Measurements from ENCODE around the gene IPO11.

DNA sequence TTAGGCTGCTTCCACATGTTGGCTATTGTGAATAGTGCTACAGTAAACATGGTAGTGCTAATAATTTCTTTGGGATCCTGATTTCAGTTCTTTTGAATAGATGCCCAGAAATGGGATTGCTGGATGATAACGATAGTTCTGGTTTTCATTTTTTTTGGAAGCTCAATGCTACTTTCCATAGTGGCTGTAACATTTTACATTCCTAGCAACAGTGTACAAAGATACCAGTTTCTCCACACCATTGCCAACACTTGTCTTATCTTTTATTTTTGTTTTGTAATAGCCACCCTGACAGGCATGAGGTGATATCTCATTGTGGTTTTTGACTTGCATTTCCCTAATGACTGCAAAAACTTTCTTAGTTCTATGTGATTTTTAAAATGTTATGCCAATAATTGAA is 97.2 kb downstream of the IPO11 start:
- TF ChIP-seq, protein P1, sequence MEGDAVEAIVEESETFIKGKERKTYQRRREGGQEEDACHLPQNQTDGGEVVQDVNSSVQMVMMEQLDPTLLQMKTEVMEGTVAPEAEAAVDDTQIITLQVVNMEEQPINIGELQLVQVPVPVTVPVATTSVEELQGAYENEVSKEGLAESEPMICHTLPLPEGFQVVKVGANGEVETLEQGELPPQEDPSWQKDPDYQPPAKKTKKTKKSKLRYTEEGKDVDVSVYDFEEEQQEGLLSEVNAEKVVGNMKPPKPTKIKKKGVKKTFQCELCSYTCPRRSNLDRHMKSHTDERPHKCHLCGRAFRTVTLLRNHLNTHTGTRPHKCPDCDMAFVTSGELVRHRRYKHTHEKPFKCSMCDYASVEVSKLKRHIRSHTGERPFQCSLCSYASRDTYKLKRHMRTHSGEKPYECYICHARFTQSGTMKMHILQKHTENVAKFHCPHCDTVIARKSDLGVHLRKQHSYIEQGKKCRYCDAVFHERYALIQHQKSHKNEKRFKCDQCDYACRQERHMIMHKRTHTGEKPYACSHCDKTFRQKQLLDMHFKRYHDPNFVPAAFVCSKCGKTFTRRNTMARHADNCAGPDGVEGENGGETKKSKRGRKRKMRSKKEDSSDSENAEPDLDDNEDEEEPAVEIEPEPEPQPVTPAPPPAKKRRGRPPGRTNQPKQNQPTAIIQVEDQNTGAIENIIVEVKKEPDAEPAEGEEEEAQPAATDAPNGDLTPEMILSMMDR (conservative IDR thresholded peaks at IDR 0.05; ENCODE audit: low read depth, low read length) = no peak
- TF ChIP-seq BHLHE40 (IDR thresholded peaks at IDR 0.05; ENCODE audit: low read depth, low read length) (no peak), RFX5 (IDR thresholded peaks at IDR 0.05; ENCODE audit: low read depth, low read length) (no peak), MAZ (IDR thresholded peaks at IDR 0.05; ENCODE audit: borderline replicate concordance, low read depth, low read length) (no peak), SMC3 (IDR thresholded peaks at IDR 0.05; ENCODE audit: low read depth, low read length) (no peak), POLR2A (IDR thresholded peaks at IDR 0.05; ENCODE audit: low read depth, low read length) (no peak), NFE2L2 (IDR thresholded peaks at IDR 0.05; ENCODE audit: low read depth, low read length) (no peak), CEBPB (IDR thresholded peaks at IDR 0.05; ENCODE audit: low read depth, low read length) (no peak), MAFK (IDR thresholded peaks at IDR 0.05; ENCODE audit: low read depth, low read length) (no peak)
- TF ChIP-seq, protein P2, sequence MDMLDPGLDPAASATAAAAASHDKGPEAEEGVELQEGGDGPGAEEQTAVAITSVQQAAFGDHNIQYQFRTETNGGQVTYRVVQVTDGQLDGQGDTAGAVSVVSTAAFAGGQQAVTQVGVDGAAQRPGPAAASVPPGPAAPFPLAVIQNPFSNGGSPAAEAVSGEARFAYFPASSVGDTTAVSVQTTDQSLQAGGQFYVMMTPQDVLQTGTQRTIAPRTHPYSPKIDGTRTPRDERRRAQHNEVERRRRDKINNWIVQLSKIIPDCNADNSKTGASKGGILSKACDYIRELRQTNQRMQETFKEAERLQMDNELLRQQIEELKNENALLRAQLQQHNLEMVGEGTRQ (IDR thresholded peaks at IDR 0.05; ENCODE audit: low read depth, low read length) = no peak
- TF ChIP-seq, protein P3, sequence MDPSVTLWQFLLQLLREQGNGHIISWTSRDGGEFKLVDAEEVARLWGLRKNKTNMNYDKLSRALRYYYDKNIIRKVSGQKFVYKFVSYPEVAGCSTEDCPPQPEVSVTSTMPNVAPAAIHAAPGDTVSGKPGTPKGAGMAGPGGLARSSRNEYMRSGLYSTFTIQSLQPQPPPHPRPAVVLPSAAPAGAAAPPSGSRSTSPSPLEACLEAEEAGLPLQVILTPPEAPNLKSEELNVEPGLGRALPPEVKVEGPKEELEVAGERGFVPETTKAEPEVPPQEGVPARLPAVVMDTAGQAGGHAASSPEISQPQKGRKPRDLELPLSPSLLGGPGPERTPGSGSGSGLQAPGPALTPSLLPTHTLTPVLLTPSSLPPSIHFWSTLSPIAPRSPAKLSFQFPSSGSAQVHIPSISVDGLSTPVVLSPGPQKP (IDR thresholded peaks at IDR 0.05; ENCODE audit: borderline replicate concordance, low read depth, low read length) = no peak

Data from IMR-90 (cell line).